GM10266 (cell line): ENCODE data around the gene PDZRN4.

ENCODE experiments used
- DNase-seq: peaks from one replicate; pipeline ENCODE4 v3.0.0; 2012; ENCODE audit errors: extremely low spot score
- TF ChIP-seq, protein P1 (sequence below): IDR thresholded peaks from 2 replicates; pipeline ENCODE4 v1.5.1; 2012; ENCODE audit warnings: mild to moderate bottlenecking, low read depth; ENCODE audit not compliant: control insufficient read depth, insufficient read depth; ENCODE audit errors: missing control alignments

PDZRN4 gene

DNA sequence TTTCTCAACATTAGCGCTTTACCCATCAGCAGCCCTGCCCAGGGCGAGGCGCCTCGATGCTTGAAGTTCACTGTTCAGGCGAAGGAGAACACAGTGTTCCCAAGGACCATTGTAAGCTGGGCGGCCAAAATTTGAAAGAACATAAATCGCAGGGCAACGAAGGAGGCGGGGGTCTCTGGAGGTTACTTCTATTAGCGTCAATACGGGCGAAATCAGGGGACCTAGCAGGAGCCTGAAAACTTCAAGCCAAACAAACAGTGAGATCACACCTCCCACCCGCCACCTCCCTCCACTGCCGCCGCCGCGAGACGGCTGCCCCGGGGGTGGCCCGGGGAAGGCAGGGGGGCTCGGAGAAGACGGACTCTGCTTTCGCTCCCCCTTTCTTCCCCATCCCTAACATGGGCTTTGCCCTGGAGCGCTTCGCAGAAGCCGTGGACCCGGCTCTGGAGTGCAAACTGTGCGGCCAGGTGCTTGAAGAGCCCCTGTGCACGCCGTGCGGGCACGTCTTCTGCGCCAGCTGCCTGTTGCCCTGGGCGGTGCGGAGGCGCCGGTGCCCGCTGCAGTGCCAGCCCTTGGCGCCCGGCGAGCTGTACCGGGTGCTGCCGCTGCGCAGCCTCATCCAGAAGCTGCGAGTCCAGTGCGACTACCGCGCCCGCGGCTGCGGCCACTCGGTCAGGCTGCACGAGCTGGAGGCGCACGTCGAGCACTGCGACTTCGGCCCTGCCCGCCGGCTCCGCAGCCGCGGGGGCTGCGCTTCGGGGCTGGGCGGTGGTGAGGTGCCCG, at the start of gene PDZRN4:
Gene PDZRN4, plus strand, starts transcription at position 263 of the 783 bp plus-strand sequence.
- TF ChIP-seq, protein P1, sequence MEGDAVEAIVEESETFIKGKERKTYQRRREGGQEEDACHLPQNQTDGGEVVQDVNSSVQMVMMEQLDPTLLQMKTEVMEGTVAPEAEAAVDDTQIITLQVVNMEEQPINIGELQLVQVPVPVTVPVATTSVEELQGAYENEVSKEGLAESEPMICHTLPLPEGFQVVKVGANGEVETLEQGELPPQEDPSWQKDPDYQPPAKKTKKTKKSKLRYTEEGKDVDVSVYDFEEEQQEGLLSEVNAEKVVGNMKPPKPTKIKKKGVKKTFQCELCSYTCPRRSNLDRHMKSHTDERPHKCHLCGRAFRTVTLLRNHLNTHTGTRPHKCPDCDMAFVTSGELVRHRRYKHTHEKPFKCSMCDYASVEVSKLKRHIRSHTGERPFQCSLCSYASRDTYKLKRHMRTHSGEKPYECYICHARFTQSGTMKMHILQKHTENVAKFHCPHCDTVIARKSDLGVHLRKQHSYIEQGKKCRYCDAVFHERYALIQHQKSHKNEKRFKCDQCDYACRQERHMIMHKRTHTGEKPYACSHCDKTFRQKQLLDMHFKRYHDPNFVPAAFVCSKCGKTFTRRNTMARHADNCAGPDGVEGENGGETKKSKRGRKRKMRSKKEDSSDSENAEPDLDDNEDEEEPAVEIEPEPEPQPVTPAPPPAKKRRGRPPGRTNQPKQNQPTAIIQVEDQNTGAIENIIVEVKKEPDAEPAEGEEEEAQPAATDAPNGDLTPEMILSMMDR: no peak
- DNase-seq: peak; percentile 15

DNA sequence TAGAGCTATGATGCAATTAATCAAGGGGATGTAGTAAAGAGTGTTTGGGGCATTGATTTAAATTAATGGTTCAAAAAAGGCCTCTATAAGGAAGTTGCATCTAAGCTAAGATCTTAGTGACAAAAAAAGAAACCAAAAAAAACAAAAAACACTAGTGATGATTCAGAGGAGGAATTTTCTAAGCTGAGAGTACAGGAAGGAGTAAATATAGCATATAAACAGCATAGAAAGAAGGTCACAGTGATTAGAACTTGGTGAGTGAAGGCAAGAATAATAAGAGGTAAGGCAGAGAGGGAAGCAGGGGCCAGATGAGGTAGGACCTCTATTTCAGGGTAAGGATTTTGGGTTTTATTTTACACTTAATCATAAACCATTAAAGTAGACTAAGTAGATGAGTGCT, 48.0 kb upstream of the PDZRN4 start:
- DNase-seq: no peak
- TF ChIP-seq, protein P1: no peak

DNA sequence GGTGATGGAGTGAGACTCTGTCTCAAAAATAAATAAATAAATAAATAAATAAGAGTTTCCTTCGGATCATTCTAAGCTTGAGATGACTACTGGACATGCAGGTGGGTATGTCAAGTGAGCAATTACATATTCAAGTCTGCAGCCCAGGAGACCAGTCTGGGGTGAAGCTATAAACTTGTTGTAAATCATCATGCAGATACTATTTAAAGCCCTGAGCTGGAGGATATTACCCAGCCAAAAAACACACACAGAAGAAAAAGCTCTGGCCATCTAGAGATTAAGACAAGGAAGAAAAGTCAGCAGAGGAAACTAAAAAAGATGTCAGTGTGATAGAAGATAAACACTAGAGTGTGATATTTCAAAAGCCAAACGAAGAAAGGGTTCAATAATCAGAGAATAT, 47.0 kb upstream of the PDZRN4 start:
- TF ChIP-seq, protein P1: no peak
- no peak for DNase-seq

DNA sequence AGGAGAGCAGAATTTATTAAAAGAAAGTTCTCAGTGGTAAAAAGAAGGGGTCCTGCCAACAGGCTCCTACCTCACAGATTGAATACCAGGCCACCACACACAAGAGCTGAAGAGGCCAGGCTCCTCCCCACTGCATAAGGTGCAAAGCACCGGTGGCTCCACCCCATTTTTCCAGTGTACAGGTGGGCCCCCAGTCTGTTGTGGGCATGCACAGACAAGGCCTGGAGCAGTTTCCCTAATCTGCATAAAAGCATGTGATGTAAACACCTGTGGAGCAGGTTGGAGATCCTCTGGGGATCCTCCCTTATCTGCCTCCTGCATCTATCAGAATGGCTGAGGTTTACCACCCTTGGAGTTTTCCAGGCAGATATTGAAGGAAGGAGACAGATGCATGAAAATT, 45.7 kb upstream of the PDZRN4 start:
- TF ChIP-seq, protein P1: no peak
- no peak for DNase-seq

DNA sequence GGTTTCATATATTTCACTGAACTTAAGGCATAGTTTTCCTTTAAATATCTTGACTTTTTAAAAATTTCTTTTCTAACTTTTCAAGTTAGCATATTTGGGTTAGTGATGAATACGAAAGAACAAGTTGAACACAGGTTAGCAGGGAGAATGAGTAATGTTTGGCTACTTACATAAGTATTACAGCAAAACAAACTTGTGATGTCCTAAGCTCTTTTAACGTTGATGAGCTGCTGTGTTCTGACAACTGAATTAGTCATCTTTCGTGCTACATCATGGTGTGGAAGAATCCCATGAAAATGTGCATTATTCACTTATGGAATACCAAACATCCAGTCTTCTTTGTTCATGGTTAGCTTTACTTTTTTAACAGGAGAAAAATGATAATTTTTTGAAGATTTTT, 36.3 kb upstream of the PDZRN4 start:
- DNase-seq: no peak

DNA sequence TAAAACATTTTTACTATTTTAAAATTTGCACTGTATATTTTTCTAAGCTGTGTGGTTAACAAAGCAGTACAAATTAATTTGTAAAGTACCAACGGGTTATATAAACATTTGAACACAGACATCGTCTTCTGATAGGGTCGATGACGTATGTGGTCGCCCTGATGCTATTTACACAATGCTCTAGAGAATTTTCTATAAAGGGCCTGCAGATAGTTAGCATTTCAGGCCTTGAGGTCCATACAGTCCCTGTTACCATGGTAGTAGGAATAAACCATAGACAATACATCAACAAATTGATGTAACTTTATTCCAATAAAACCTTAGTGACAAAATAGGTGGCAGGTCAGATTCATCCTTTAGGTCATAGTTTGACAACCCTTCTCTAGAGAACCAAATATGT, 25.7 kb upstream of the PDZRN4 start:
- DNase-seq: no peak

More for the DNA sequence above, 36.3 kb upstream of the PDZRN4 start:
- TF ChIP-seq, protein P1: no peak

DNA sequence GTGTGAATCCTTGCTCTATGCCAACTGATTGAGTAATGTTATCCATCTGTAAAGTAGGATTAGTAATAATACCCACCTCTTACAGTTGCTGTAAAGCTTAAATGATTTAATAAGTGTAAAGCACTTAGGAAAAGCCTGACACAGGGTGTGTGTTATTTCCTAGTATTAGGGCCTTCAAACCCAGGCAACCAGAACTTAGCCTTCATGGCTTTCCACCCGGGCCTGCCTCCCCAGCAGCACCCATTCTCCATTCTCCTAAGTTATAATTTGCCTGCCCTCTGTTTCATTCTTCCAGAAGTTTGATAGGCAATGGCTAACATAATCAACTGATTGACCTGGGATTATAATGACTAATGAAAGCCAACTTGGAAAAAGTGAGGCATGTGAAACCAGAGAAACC, 20.4 kb upstream of the PDZRN4 start:
- no peak for DNase-seq
- TF ChIP-seq, protein P1: no peak

More for the DNA sequence above, 25.7 kb upstream of the PDZRN4 start:
- TF ChIP-seq, protein P1: no peak
